OCI-LY3 (cell line): ENCODE results near the gene KIFC1.

Source experiments
- H2AFZ ChIP-seq: fragments of 200-600, 300-600 bp; shearing (Covaris generic); 2 replicates; pipeline ENCODE4 v1.6.0; 2014; ENCODE audit warnings: antibody characterized with exemption, low read depth, low read length
- H3K27ac ChIP-seq: fragments of 200-600, 300-600 bp; sonication (generic); 2 replicates; pipeline ENCODE4 v1.5.1; 2014; ENCODE audit warnings: mild to moderate bottlenecking, low read length, moderate library complexity, mixed read lengths
- H3K27me3 ChIP-seq: fragments of 200-600, 300-600 bp; sonication (generic); 2 replicates; pipeline ENCODE4 v1.6.1; 2014; ENCODE audit warnings: low read depth, low read length, mixed read lengths
- H3K36me3 ChIP-seq: fragments of 200-600, 300-600 bp; sonication (generic); replicated peaks from 2 replicates; pipeline ENCODE3; 2014; ENCODE audit warnings: low read depth, low read length, mixed read lengths
- H3K4me1 ChIP-seq: fragments of 300-600, 200-600 bp; sonication (generic); 2 replicates; pipeline ENCODE4 v1.6.1; 2014; ENCODE audit warnings: low read length, mixed read lengths
- H3K4me2 ChIP-seq: fragments of 200-600, 300-600 bp; sonication (generic); 2 replicates; pipeline ENCODE4 v1.6.1; 2014; ENCODE audit warnings: low read length, mixed read lengths
- H3K4me3 ChIP-seq: fragments of 300-600, 200-600 bp; sonication (generic); 2 replicates; pipeline ENCODE4 v1.5.1; 2014; ENCODE audit warnings: antibody characterized with exemption, mild to moderate bottlenecking, low read length, moderate library complexity
- H3K79me2 ChIP-seq: fragments of 300-600, 200-600 bp; shearing (Covaris generic); 2 replicates; pipeline ENCODE4 v1.6.1; 2014; ENCODE audit warnings: mild to moderate bottlenecking, low read length, mixed read lengths
- H3K9ac ChIP-seq: fragments of 300-600, 200-600 bp; shearing (Covaris generic); 2 replicates; pipeline ENCODE4 v1.6.0; 2014; ENCODE audit warnings: mild to moderate bottlenecking, low read length, moderate library complexity
- H3K9me3 ChIP-seq: fragments of 200-600, 300-600 bp; shearing (Covaris generic); 2 replicates; pipeline ENCODE4 v1.6.1; 2014; ENCODE audit warnings: low read length, mixed read lengths; ENCODE audit not compliant: insufficient read depth
- H4K20me1 ChIP-seq: fragments of 200-600, 300-600 bp; sonication (generic); 2 replicates; pipeline ENCODE4 v1.6.1; 2016; ENCODE audit warnings: low read length, mixed read lengths; ENCODE audit not compliant: insufficient read depth
- CTCF ChIP-seq: fragments of 200-600, 300-600 bp; sonication (generic); IDR thresholded peaks from 2 replicates; pipeline ENCODE4 v1.5.1; 2014; ENCODE audit warnings: antibody characterized with exemption, low read length, low read depth
- EZH2phosphoT487 ChIP-seq: fragments of 200-600 bp; shearing (Covaris generic); IDR thresholded peaks from 2 replicates; pipeline ENCODE4 v1.6.1; 2018; ENCODE audit warnings: antibody characterized with exemption, mixed run types, low read depth

Gene KIFC1

GRCh38 chr6:33414592-33415271 is 23.1 kb downstream of the KIFC1 start:
- TF ChIP-seq CTCF: peak; percentile 28
- TF ChIP-seq EZH2phosphoT487: no peak
- no peak overlapping the region for H3K9ac ChIP-seq
- no peak overlapping the region for H3K4me2 ChIP-seq
- no peaks in the 10 kb centered on the region for H4K20me1 ChIP-seq
- H3K27me3 ChIP-seq: no peaks in the 10 kb centered on the region
- no peak overlapping the region for H3K4me3 ChIP-seq
- peak overlapping the region; percentile 23; the same call in 1 of the 2 replicates for H3K27ac ChIP-seq
- no peaks in the 10 kb centered on the region for H3K9me3 ChIP-seq
- H3K79me2 ChIP-seq: peaks cover 19% of the 10 kb centered on the region
- H3K4me1 ChIP-seq: peaks cover 42% of the 10 kb centered on the region
- H3K36me3 ChIP-seq: peaks cover 12% of the 10 kb centered on the region
- H2AFZ ChIP-seq: no peak overlapping the region

- Histone ChIP-seq H3K27me3 (no peaks in the 10 kb centered on the region), H3K4me3 (peak overlapping the region; percentile 89), H3K27ac (no peak overlapping the region), H3K9me3 (no peaks in the 10 kb centered on the region), H2AFZ (no peak overlapping the region), H3K4me2 (peak overlapping the region; percentile 97), H3K79me2 (peaks cover 19% of the 10 kb centered on the region), H4K20me1 (no peaks in the 10 kb centered on the region), H3K36me3 (peaks cover 12% of the 10 kb centered on the region), H3K4me1 (peaks cover 41% of the 10 kb centered on the region), H3K9ac (no peak overlapping the region)
- TF ChIP-seq EZH2phosphoT487 (no peak), CTCF (no peak)
Measured at GRCh38 chr6:33415831-33416230, 24.2 kb downstream of the KIFC1 start.

GRCh38 chr6:33416386-33417127 is 24.9 kb downstream of the KIFC1 start:
- no peak overlapping the region for H2AFZ ChIP-seq
- H4K20me1 ChIP-seq: no peaks in the 10 kb centered on the region
- peak overlapping the region; percentile 37 for H3K27ac ChIP-seq
- H3K4me3 ChIP-seq: peak overlapping the region; percentile 89
- no peaks in the 10 kb centered on the region for H3K9me3 ChIP-seq
- H3K36me3 ChIP-seq: peaks cover 12% of the 10 kb centered on the region
- H3K4me1 ChIP-seq: peaks cover 39% of the 10 kb centered on the region
- H3K4me2 ChIP-seq: peak overlapping the region; percentile 97
- H3K9ac ChIP-seq: no peak overlapping the region
- H3K27me3 ChIP-seq: no peaks in the 10 kb centered on the region
- H3K79me2 ChIP-seq: peaks cover 19% of the 10 kb centered on the region
- TF ChIP-seq EZH2phosphoT487 (no peak), CTCF (no peak)
